HUES6 (cell line): ENCODE measurements around the gene FCHO1.

Experiments
- H3K27ac ChIP-seq: 2 replicates; pipeline ENCODE4 v1.7.0; 2013; ENCODE audit warnings: low read depth, mild to moderate bottlenecking, low read length, inconsistent platforms
- H3K27me3 ChIP-seq: 2 replicates; pipeline ENCODE4 v1.6.1; 2013; ENCODE audit warnings: low read length; ENCODE audit not compliant: control insufficient read depth, insufficient read depth
- H3K36me3 ChIP-seq: 2 replicates; pipeline ENCODE4 v1.6.1; 2013; ENCODE audit warnings: low read length; ENCODE audit not compliant: control insufficient read depth, insufficient read depth
- H3K4me1 ChIP-seq: 2 replicates; pipeline ENCODE4 v1.6.1; 2013; ENCODE audit warnings: low read length; ENCODE audit not compliant: control insufficient read depth, insufficient read depth
- H3K4me3 ChIP-seq: 2 replicates; pipeline ENCODE4 v1.5.1; 2013; ENCODE audit warnings: low read depth, low read length
- H3K9ac ChIP-seq: one replicate; pipeline ENCODE4 v1.6.1; 2013; ENCODE audit warnings: mild to moderate bottlenecking, low read length
- H3K9me3 ChIP-seq: 2 replicates; pipeline ENCODE4 v1.6.1; 2013; ENCODE audit warnings: low read depth, low read length; ENCODE audit not compliant: control insufficient read depth, insufficient read depth

The FCHO1 gene

GRCh38 chr19:17834350-17835181, 83.3 kb downstream of the FCHO1 start:
- Histone ChIP-seq H3K27ac (no peak overlapping the region), H3K36me3 (no peaks in the 10 kb centered on the region), H3K9ac (no peak overlapping the region), H3K27me3 (peaks cover 24% of the 10 kb centered on the region), H3K4me1 (peaks cover 25% of the 10 kb centered on the region), H3K9me3 (no peaks in the 10 kb centered on the region), H3K4me3 (no peak overlapping the region)

- H3K27ac ChIP-seq, result no peak overlapping the region
- no peaks in the 10 kb centered on the region for H3K36me3 ChIP-seq
- no peak overlapping the region for H3K4me3 ChIP-seq
- peaks cover 22% of the 10 kb centered on the region; the same call in 1 of the 2 replicates for H3K4me1 ChIP-seq
- no peaks in the 10 kb centered on the region for H3K9me3 ChIP-seq
- no peak overlapping the region for H3K9ac ChIP-seq
- peaks cover 30% of the 10 kb centered on the region for H3K27me3 ChIP-seq
These were observed 84.1 kb downstream of the FCHO1 start for GRCh38 chr19:17835182-17836006.

- H3K4me3 ChIP-seq, result no peak overlapping the region
- no peak overlapping the region for H3K27ac ChIP-seq
- no peaks in the 10 kb centered on the region for H3K36me3 ChIP-seq
- H3K9ac ChIP-seq, result no peak overlapping the region
- no peaks in the 10 kb centered on the region for H3K9me3 ChIP-seq
- peaks cover 23% of the 10 kb centered on the region; the same call in 1 of the 2 replicates for H3K4me1 ChIP-seq
- peaks cover 35% of the 10 kb centered on the region for H3K27me3 ChIP-seq
These were observed 85.3 kb downstream of the FCHO1 start for GRCh38 chr19:17836530-17836929.

- H3K9me3 ChIP-seq, result no peaks in the 10 kb centered on the region
- H3K36me3 ChIP-seq, result no peaks in the 10 kb centered on the region
- H3K4me1 ChIP-seq, result peaks cover 26% of the 10 kb centered on the region; the same call in 1 of the 2 replicates
- H3K27ac ChIP-seq, result no peak overlapping the region
- no peak overlapping the region for H3K9ac ChIP-seq
- no peak overlapping the region for H3K4me3 ChIP-seq
- H3K27me3 ChIP-seq, result peaks cover 28% of the 10 kb centered on the region
These were observed 86.7 kb downstream of the FCHO1 start for GRCh38 chr19:17837972-17838371.
